Esophagus squamous epithelium (tissue), 4 donors: ENCODE data around the gene PGBD5.

Experiments used
- POLR2A ChIP-seq, 4 donors: fragments of 450-650 bp; IDR thresholded peaks; one replicate each; pipeline ENCODE4 v1.6.1; 2017; ENCODE audit warnings: antibody characterized with exemption in 4 of 4, mild to moderate bottlenecking in 4 of 4, moderate library complexity in 3 of 4
- TF ChIP-seq, protein P1 (sequence below), 6 experiments: fragments of 450-650 bp in 4 of 6; fragments of 200-600 bp in 2 of 6; sonication (generic) in 2 of 6; IDR thresholded peaks; one replicate each; pipeline ENCODE4 v1.5.1; 2016 to 2019; ENCODE audit warnings: antibody characterized with exemption in 6 of 6, mild to moderate bottlenecking in 4 of 6, moderate library complexity in 4 of 6

DNA sequence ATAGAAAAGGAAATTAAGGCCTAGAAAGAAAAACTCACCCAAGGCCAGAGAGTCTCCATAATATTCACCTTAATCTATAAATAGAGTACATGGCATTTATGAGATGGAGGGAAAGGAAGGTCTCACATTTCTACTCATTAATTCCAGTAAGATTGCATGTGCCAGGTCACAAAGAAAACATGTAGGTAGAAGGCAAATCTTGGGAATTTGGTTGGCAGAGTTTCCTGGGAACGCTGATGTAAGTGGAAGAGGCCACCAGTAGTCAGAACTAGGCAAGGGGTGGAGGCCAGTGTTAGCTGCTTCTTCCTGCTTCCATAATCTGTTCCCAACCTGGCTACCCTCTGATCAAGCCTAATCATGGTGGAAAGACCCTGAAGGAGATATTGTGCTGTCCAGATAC, 29.2 kb upstream of the PGBD5 start:
- TF ChIP-seq, protein P1, sequence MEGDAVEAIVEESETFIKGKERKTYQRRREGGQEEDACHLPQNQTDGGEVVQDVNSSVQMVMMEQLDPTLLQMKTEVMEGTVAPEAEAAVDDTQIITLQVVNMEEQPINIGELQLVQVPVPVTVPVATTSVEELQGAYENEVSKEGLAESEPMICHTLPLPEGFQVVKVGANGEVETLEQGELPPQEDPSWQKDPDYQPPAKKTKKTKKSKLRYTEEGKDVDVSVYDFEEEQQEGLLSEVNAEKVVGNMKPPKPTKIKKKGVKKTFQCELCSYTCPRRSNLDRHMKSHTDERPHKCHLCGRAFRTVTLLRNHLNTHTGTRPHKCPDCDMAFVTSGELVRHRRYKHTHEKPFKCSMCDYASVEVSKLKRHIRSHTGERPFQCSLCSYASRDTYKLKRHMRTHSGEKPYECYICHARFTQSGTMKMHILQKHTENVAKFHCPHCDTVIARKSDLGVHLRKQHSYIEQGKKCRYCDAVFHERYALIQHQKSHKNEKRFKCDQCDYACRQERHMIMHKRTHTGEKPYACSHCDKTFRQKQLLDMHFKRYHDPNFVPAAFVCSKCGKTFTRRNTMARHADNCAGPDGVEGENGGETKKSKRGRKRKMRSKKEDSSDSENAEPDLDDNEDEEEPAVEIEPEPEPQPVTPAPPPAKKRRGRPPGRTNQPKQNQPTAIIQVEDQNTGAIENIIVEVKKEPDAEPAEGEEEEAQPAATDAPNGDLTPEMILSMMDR (IDR thresholded peaks at IDR 0.05): no peak
- no peak for TF ChIP-seq POLR2A (IDR thresholded peaks at IDR 0.05)
